HepG2 (cell line): Measurements from ENCODE around the gene CCNB1IP1. TPM values are rescaled to one million over a fixed set of nuclear protein-coding genes. Genes with fewer than 3 reads are reported as not detected.

ENCODE experiments used
- ARID3A ChIP-seq: IDR thresholded peaks from 2 replicates; pipeline ENCODE4 v1.6.1; 2012; ENCODE audit warnings: low read depth, low read length, improper control_type of control experiment
- MIER3 ChIP-seq: IDR thresholded peaks from 2 replicates; pipeline ENCODE4 v1.6.1; 2016; ENCODE audit warnings: missing compliant biosample characterization, borderline replicate concordance
- MXD1 ChIP-seq: sonication (generic); formaldehyde crosslinking; IDR thresholded peaks from 2 replicates; pipeline ENCODE4 v1.4.0; 2020; ENCODE audit warnings: mild to moderate bottlenecking, missing genetic modification reagents
- RNF2 ChIP-seq: fragments of 450-650 bp; conservative IDR thresholded peaks from 2 replicates; pipeline ENCODE4 v1.6.1; 2016; ENCODE audit warnings: low read depth
- SMAD3 ChIP-seq: sonication (generic); formaldehyde crosslinking; IDR thresholded peaks from 2 replicates; pipeline ENCODE4 v1.4.0; 2020; ENCODE audit warnings: missing genetic modification reagents
- SPEN ChIP-seq: sonication (generic); formaldehyde crosslinking; IDR thresholded peaks from 2 replicates; pipeline ENCODE4 v1.5.1; 2020; ENCODE audit warnings: low read depth, mild to moderate bottlenecking, missing genetic modification reagents
- TEAD3 ChIP-seq: optimal IDR thresholded peaks from 2 replicates; pipeline ENCODE3; 2016; ENCODE audit warnings: borderline replicate concordance
- TFDP1 ChIP-seq: IDR thresholded peaks from 2 replicates; pipeline ENCODE4 v1.6.1; 2016; ENCODE audit warnings: missing compliant biosample characterization, missing genetic modification reagents, borderline replicate concordance
- TRAFD1 ChIP-seq: sonication (generic); formaldehyde crosslinking; IDR thresholded peaks from 2 replicates; pipeline ENCODE4 v1.5.1; 2020; ENCODE audit warnings: missing genetic modification reagents, mild to moderate bottlenecking, borderline replicate concordance
- ZFX ChIP-seq: sonication (generic); formaldehyde crosslinking; IDR thresholded peaks from 2 replicates; pipeline ENCODE4 v1.4.0; 2020; ENCODE audit warnings: mild to moderate bottlenecking, low read depth, missing genetic modification reagents, moderate library complexity
- ZHX2 ChIP-seq, 2 experiments: sonication (generic) in 1 of 2; formaldehyde crosslinking in 1 of 2; IDR thresholded peaks; 2 replicates each; pipeline versions ENCODE4 v1.6.1 to v1.9.0; 2014 to 2022; ENCODE audit warnings: antibody characterized with exemption in 1 of 2, borderline replicate concordance in 1 of 2, inconsistent platforms in 1 of 2, low read depth in 1 of 2, missing genetic modification reagents in 1 of 2
- ZNF34 ChIP-seq: sonication (generic); formaldehyde crosslinking; IDR thresholded peaks from 2 replicates; pipeline ENCODE4 v1.4.0; 2020; ENCODE audit warnings: mild to moderate bottlenecking, missing genetic modification reagents, borderline replicate concordance
- ZNF343 ChIP-seq: sonication (generic); formaldehyde crosslinking; IDR thresholded peaks from 2 replicates; pipeline ENCODE4 v1.4.0; 2020; ENCODE audit warnings: mild to moderate bottlenecking, missing genetic modification reagents
- ZNF501 ChIP-seq: sonication (generic); formaldehyde crosslinking; IDR thresholded peaks from 2 replicates; pipeline ENCODE4 v1.5.1; 2020; ENCODE audit warnings: mild to moderate bottlenecking, moderate library complexity, missing genetic modification reagents
- ZNF891 ChIP-seq: sonication (generic); formaldehyde crosslinking; IDR thresholded peaks from 2 replicates; pipeline ENCODE4 v1.5.0; 2020; ENCODE audit warnings: mild to moderate bottlenecking, missing genetic modification reagents
- polyA plus RNA-seq, 8 experiments: library from polyadenylated mRNA; depleted of rRNA in 3 of 8; stranded (reverse) in 7 of 8; unstranded in 1 of 8; fragments of >200 nt; fragmentation: Illumina TruSeq in 4 of 8; extraction: Trizol in 4 of 8; gene quantifications; 2 replicates each; pipeline versions ENCODE4 v1.2.1 to v1.2.3, GENCODE V29; 2011 to 2016; ENCODE audit warnings: low read depth in 4 of 8, missing spikeins in 1 of 8, mixed read lengths in 1 of 8; ENCODE audit not compliant: insufficient read depth in 1 of 8
- total RNA-seq, 5 experiments: library from RNA; depleted of rRNA; stranded (reverse); fragments of >200 nt; fragmentation: Illumina TruSeq; extraction: Trizol; gene quantifications; 2 replicates each; pipeline ENCODE4 v1.2.3, GENCODE V29; 2016; ENCODE audit warnings: low read depth in 1 of 5

Gene CCNB1IP1
- total and polyA plus RNA-seq, 2 of the 13 experiments (the other 11 are each of a cell fraction or from before 2014, with no cell fraction given), result 98.3 to 125 TPM

- TF ChIP-seq TRAFD1 (CRISPR knock-in tag), result no peak; the same call in 1 of the 2 replicates
- TF ChIP-seq RNF2, result peak; percentile 56; the same call in 1 of the 2 replicates
- peak; percentile 77; the same call in 1 of the 2 replicates for TF ChIP-seq SPEN
- peak; percentile 77 for TF ChIP-seq ZNF501 (CRISPR knock-in tag)
- peak; percentile 55; the same call in 1 of the 2 replicates for TF ChIP-seq SMAD3 (CRISPR knock-in tag)
- peak; percentile 35 for TF ChIP-seq TEAD3 (CRISPR knock-in tag)
- peak; percentile 66 for TF ChIP-seq ARID3A
- TF ChIP-seq ZNF34 (CRISPR knock-in tag), result 0 out of 2 replicates have a peak, but pooled peaks have one; percentile 50
- TF ChIP-seq ZFX (CRISPR knock-in tag), result peak; percentile 42
- peak; percentile 38; the same call in 1 of the 2 replicates for TF ChIP-seq TFDP1 (CRISPR knock-in tag)
- peak; percentile 73; the same call in 1 of the 2 replicates for TF ChIP-seq ZHX2 (IDR thresholded peaks at IDR 0.05; ENCODE audit: low read depth)
- no peak for TF ChIP-seq ZHX2 (CRISPR knock-in tag; IDR thresholded peaks at IDR 0.05; ENCODE audit: borderline replicate concordance)
- peak; percentile 71; the same call in 1 of the 2 replicates for TF ChIP-seq MIER3
- peak; percentile 49; the same call in 1 of the 2 replicates for TF ChIP-seq MXD1 (CRISPR knock-in tag)
- TF ChIP-seq ZNF891 (CRISPR knock-in tag), result 0 out of 2 replicates have a peak, but pooled peaks have one; percentile 47
- TF ChIP-seq ZNF343 (CRISPR knock-in tag), result 0 out of 2 replicates have a peak, but pooled peaks have one; percentile 69
Measured at GRCh38 chr14:20305265-20306078, 27.6 kb downstream of the CCNB1IP1 start, which contains the start of gene TTC5 (continued).
